ENCODE measurements around the gene NDUFB5. TPM values are rescaled to one million over a fixed set of nuclear protein-coding genes. Genes with fewer than 3 reads are reported as not detected.
A peak's percentile ranks its signal among the peaks of the same experiment; 100 is the strongest.

Gene NDUFB5
- polyA plus RNA-seq (ENCODE audit: insufficient read depth in 1 of 5, insufficient read length in 5 of 5, low replicate concordance in 1 of 5), result 100 to 1,000 TPM; 126 to 180 (median 149) TPM
- long read RNA-seq, donor 1, full-length matches to known transcripts, result 66 of 101 reads
- long read RNA-seq, donor 1, partial matches to known transcripts, result 35 of 101 reads
- long read RNA-seq, donor 1, other reads (novel, unspliced or antisense), result 0 of 101 reads
- long read RNA-seq, donor 2, full-length matches to known transcripts, result 59 of 66 reads
- long read RNA-seq, donor 2, partial matches to known transcripts, result 7 of 66 reads
- long read RNA-seq, donor 2, other reads (novel, unspliced or antisense), result 0 of 66 reads
- long read RNA-seq, donor 3, full-length matches to known transcripts, result 51 of 89 reads
- long read RNA-seq, donor 3, partial matches to known transcripts, result 38 of 89 reads
- long read RNA-seq, donor 3, other reads (novel, unspliced or antisense), result 0 of 89 reads
- long read RNA-seq, donor 4, full-length matches to known transcripts, result 38 of 56 reads
- long read RNA-seq, donor 4, partial matches to known transcripts, result 18 of 56 reads
- long read RNA-seq, donor 4, other reads (novel, unspliced or antisense), result 0 of 56 reads
- long read RNA-seq, donor 5, full-length matches to known transcripts, result 98 of 103 reads
- long read RNA-seq, donor 5, partial matches to known transcripts, result 5 of 103 reads
- long read RNA-seq, donor 5, other reads (novel, unspliced or antisense), result 0 of 103 reads
- long read RNA-seq, donor 6, full-length matches to known transcripts, result 88 of 88 reads
- long read RNA-seq, donor 6, partial matches to known transcripts, result 0 of 88 reads
- long read RNA-seq, donor 6, other reads (novel, unspliced or antisense), result 0 of 88 reads
- long read RNA-seq, donor 7, full-length matches to known transcripts, result 49 of 49 reads
- long read RNA-seq, donor 7, partial matches to known transcripts, result 0 of 49 reads
- long read RNA-seq, donor 7, other reads (novel, unspliced or antisense), result 0 of 49 reads
- long read RNA-seq, donor 8, full-length matches to known transcripts, result 32 of 39 reads
- long read RNA-seq, donor 8, partial matches to known transcripts, result 7 of 39 reads
- long read RNA-seq, donor 8, other reads (novel, unspliced or antisense), result 0 of 39 reads

GRCh38 chr3:179604321-179605078, at the start of gene NDUFB5, which contains the start of gene MRPL47:
TSS of gene NDUFB5 (plus strand) at chr3:179604794. CDS start at chr3:179604816, 22 bp downstream.
TSS of gene MRPL47 (minus strand) at chr3:179604638. CDS start at chr3:179604624, 14 bp downstream.
- peak; percentile 96 to 97 for DNase-seq

- peak; percentile 41 to 60 for DNase-seq
Measured at GRCh38 chr3:179558742-179559364, 45.7 kb upstream of the NDUFB5 start.

GRCh38 chr3:179560791-179561190, 43.8 kb upstream of the NDUFB5 start:
- DNase-seq, result no peak

GRCh38 chr3:179562591-179563270, 41.9 kb upstream of the NDUFB5 start, which contains the start of gene ACTL6A:
TSS of gene ACTL6A (plus strand) at chr3:179562926. CDS start at chr3:179563093, 167 bp downstream.
- DNase-seq, result peak; percentile 99

- peak in 1 of 2 donors; percentile 58 for DNase-seq
Measured at GRCh38 chr3:179563271-179563783, 41.3 kb upstream of the NDUFB5 start.

- DNase-seq, result no peak
Measured at GRCh38 chr3:179565496-179565895, 39.1 kb upstream of the NDUFB5 start.

GRCh38 chr3:179580992-179581391, 23.6 kb upstream of the NDUFB5 start:
- no peak for DNase-seq

- no peak for DNase-seq
Measured at GRCh38 chr3:179589143-179589542, 15.5 kb upstream of the NDUFB5 start.

- no peak for DNase-seq
Measured at GRCh38 chr3:179590669-179591068, 13.9 kb upstream of the NDUFB5 start.

- DNase-seq, result no peak
Measured at GRCh38 chr3:179591313-179591712, 13.3 kb upstream of the NDUFB5 start.

- DNase-seq, result no peak
Measured at GRCh38 chr3:179599531-179599930, 5.1 kb upstream of the NDUFB5 start.

GRCh38 chr3:179603321-179603720, 1.3 kb upstream of the NDUFB5 start:
- no peak for DNase-seq

GRCh38 chr3:179603831-179604230, 763 bp upstream of the NDUFB5 start:
- DNase-seq, result no peak

GRCh38 chr3:179606534-179607085, 2.0 kb downstream of the NDUFB5 start:
- no peak for DNase-seq

- DNase-seq, result no peak
Measured at GRCh38 chr3:179608931-179609720, 4.5 kb downstream of the NDUFB5 start.

- no peak for DNase-seq
Measured at GRCh38 chr3:179610066-179610465, 5.5 kb downstream of the NDUFB5 start.

- no peak for DNase-seq
Measured at GRCh38 chr3:179613807-179614206, 9.2 kb downstream of the NDUFB5 start.

GRCh38 chr3:179615458-179616173, 11.0 kb downstream of the NDUFB5 start:
- no peak for DNase-seq
